Nephron (organoid): Measurements from ENCODE around the gene GALNT18.

Source experiments
- H3K27ac Mint-ChIP-seq, 3 experiments: 2 replicates each; pipeline ENCODE4 v1.8.0; 2020; ENCODE audit warnings: mixed read lengths in 3 of 3, mild to moderate bottlenecking in 2 of 3, moderate library complexity in 1 of 3
- H3K27me3 Mint-ChIP-seq: 2 replicates; pipeline ENCODE4 v1.8.0; 2021; ENCODE audit warnings: low read depth, mild to moderate bottlenecking, moderate library complexity, mixed read lengths
- H3K36me3 Mint-ChIP-seq: 2 replicates; pipeline ENCODE4 v1.8.0; 2020; ENCODE audit warnings: low read depth, mixed read lengths
- H3K4me1 Mint-ChIP-seq: 2 replicates; pipeline ENCODE4 v1.8.0; 2020; ENCODE audit warnings: mixed read lengths
- H3K4me3 Mint-ChIP-seq, 3 experiments: 2 replicates each; pipeline ENCODE4 v1.8.0; 2020; ENCODE audit warnings: mild to moderate bottlenecking in 3 of 3, mixed read lengths in 3 of 3, moderate library complexity in 2 of 3
- H3K9me3 Mint-ChIP-seq: 2 replicates; pipeline ENCODE4 v1.8.0; 2020; ENCODE audit warnings: mixed read lengths
- CTCF ChIP-seq, 3 experiments: fragments of 200-600 bp; sonication (generic); IDR thresholded peaks; one replicate each; pipeline ENCODE4 v1.5.0; 2021; ENCODE audit warnings: antibody characterized with exemption in 3 of 3; ENCODE audit not compliant: unreplicated experiment in 3 of 3

The GALNT18 gene

DNA sequence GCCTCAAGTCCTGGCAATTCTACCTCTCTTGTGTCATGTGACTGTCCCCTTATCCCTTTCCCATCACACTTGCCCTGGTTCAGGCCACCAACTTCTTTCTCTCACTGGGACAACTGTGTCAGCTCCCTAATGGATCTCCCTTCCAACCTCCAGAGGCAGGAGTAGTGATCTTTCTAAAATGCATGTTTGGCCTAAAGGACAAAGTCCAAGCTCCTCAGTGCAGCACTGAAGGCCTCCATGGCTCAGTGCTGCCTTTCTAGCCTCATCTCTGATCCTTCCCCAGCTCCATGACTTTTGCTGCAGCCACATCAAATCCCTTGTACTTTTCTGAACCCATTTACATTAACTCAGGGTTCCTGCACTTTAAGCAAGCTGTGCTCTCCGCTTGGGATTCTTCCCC lies 349.6 kb downstream of the GALNT18 start:
- Mint-ChIP-seq H3K4me1 (no peaks in the 10 kb centered on the region), H3K27ac (no peak overlapping the region), H3K27me3 (peaks cover 12% of the 10 kb centered on the region), H3K9me3 (peaks cover 18% of the 10 kb centered on the region), H3K36me3 (peaks cover 16% of the 10 kb centered on the region), H3K4me3 (no peak overlapping the region)
- no peak for TF ChIP-seq CTCF (IDR thresholded peaks at IDR 0.05; ENCODE audit: unreplicated experiment in 3 of 3)

GRCh38 chr11:11270236-11270775 lies 351.5 kb downstream of the GALNT18 start:
- no peak for TF ChIP-seq CTCF (IDR thresholded peaks at IDR 0.05; ENCODE audit: unreplicated experiment in 3 of 3)
- Mint-ChIP-seq H3K36me3 (peaks cover 5% of the 10 kb centered on the region), H3K4me3 (no peak overlapping the region), H3K27me3 (peaks cover 13% of the 10 kb centered on the region), H3K4me1 (no peaks in the 10 kb centered on the region), H3K9me3 (peaks cover 7% of the 10 kb centered on the region), H3K27ac (no peak overlapping the region)

DNA sequence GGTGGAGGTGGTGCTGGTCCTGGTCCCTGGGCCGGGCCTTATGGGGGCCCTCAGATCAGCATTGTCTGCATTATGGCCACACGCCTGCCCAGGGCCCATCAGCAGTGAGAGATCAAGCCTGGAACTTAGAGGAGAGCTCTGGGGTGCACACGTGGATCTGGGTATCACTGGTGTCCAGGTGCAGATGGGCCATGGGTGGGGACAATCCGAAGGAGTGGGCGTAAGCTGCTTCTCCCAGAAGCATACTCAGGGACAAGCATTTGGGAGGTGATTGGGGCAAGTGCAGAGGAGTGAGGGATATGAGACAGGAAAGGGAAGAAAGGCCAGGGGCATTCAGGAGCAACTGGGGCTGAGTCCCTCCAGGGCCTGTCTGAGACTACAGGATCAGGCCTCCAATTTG lies 353.1 kb downstream of the GALNT18 start:
- Mint-ChIP-seq H3K36me3 (peaks cover 1% of the 10 kb centered on the region), H3K9me3 (no peaks in the 10 kb centered on the region), H3K27ac (no peak overlapping the region), H3K4me3 (no peak overlapping the region), H3K4me1 (peaks cover 2% of the 10 kb centered on the region), H3K27me3 (peaks cover 14% of the 10 kb centered on the region)
- TF ChIP-seq CTCF (IDR thresholded peaks at IDR 0.05; ENCODE audit: unreplicated experiment in 3 of 3) = no peak

GRCh38 chr11:11268119-11268518 lies 353.7 kb downstream of the GALNT18 start:
- no peaks in the 10 kb centered on the region for H3K36me3 Mint-ChIP-seq
- no peak overlapping the region for H3K4me3 Mint-ChIP-seq
- no peak for TF ChIP-seq CTCF (IDR thresholded peaks at IDR 0.05; ENCODE audit: unreplicated experiment in 3 of 3)
- peaks cover 20% of the 10 kb centered on the region for H3K27me3 Mint-ChIP-seq
- H3K9me3 Mint-ChIP-seq = no peaks in the 10 kb centered on the region
- no peak overlapping the region for H3K27ac Mint-ChIP-seq
- peaks cover 8% of the 10 kb centered on the region for H3K4me1 Mint-ChIP-seq

- Mint-ChIP-seq H3K27ac (no peak overlapping the region), H3K27me3 (peaks cover 21% of the 10 kb centered on the region), H3K36me3 (no peaks in the 10 kb centered on the region), H3K4me1 (peaks cover 8% of the 10 kb centered on the region), H3K9me3 (no peaks in the 10 kb centered on the region), H3K4me3 (no peak overlapping the region)
- TF ChIP-seq CTCF (IDR thresholded peaks at IDR 0.05; ENCODE audit: unreplicated experiment in 3 of 3) = no peak
Observed at GRCh38 chr11:11267312-11267711, 354.5 kb downstream of the GALNT18 start.

GRCh38 chr11:11265994-11266606 lies 355.7 kb downstream of the GALNT18 start:
- no peaks in the 10 kb centered on the region for H3K36me3 Mint-ChIP-seq
- peaks cover 21% of the 10 kb centered on the region for H3K27me3 Mint-ChIP-seq
- H3K27ac Mint-ChIP-seq = no peak overlapping the region
- no peaks in the 10 kb centered on the region for H3K9me3 Mint-ChIP-seq
- TF ChIP-seq CTCF (IDR thresholded peaks at IDR 0.05; ENCODE audit: unreplicated experiment in 3 of 3) = peak; percentile 51 to 67 (median 55)
- no peak overlapping the region for H3K4me3 Mint-ChIP-seq
- H3K4me1 Mint-ChIP-seq = peaks cover 8% of the 10 kb centered on the region
